Measurements from ENCODE around the gene CSRP2. TPM values are rescaled to one million over a fixed set of nuclear protein-coding genes. Genes with fewer than 3 reads are reported as not detected.

The CSRP2 gene
- total RNA-seq, 1 experiment from 2014 or later: 36.1 TPM

- no peaks in the 10 kb centered on the region for H3K36me3 ChIP-seq (ENCODE audit: control insufficient read depth in 1 of 2, insufficient read depth in 2 of 2, low read length in 2 of 2)
- CTCF ChIA-PET: no interaction called here
- no peaks in the 10 kb centered on the region for H3K9me2 ChIP-seq (ENCODE audit: insufficient read depth)
These were observed 7.1 kb downstream of the CSRP2 start for GRCh38 chr12:76871742-76872141.

More at GRCh38 chr12:76871742-76872141, 7.1 kb downstream of the CSRP2 start:
- Histone ChIP-seq H4K20me1 (ENCODE audit: insufficient read depth) (no peaks in the 10 kb centered on the region), H3K4me3 (replicated peaks in 1 of 2; ENCODE audit: low read depth in 1 of 2, low read length in 2 of 2) (no peak overlapping the region), H2AFZ (ENCODE audit: low read depth, low read length, poor library complexity, severe bottlenecking) (no peak overlapping the region), H3K27ac (ENCODE audit: low read depth, low read length) (no peak overlapping the region), H3K4me2 (ENCODE audit: low read length) (no peak overlapping the region), H3K4me1 (ENCODE audit: control insufficient read depth in 1 of 2, insufficient read depth in 2 of 2, low read length in 2 of 2) (no peaks in the 10 kb centered on the region), H3K27me3 (ENCODE audit: insufficient read depth, low read length) (no peaks in the 10 kb centered on the region), H3K9me3 (ENCODE audit: control insufficient read depth in 1 of 2, insufficient read depth in 1 of 2, low read depth in 1 of 2, low read length in 2 of 2) (no peaks in the 10 kb centered on the region), H3K9ac (ENCODE audit: low read length) (no peak overlapping the region), H3K79me2 (ENCODE audit: insufficient read depth, low read length) (no peaks in the 10 kb centered on the region)
- BruUV-seq (replicated peaks): no TSS peak
- DNase-seq (ENCODE audit: low read depth, low spot score) (no peak), ATAC-seq (no peak)
- TF ChIP-seq SIN3A (IDR thresholded peaks at IDR 0.05; ENCODE audit: low read depth) (no peak), ELF1 (IDR thresholded peaks at IDR 0.05; ENCODE audit: borderline replicate concordance, low read depth) (no peak), YY1 (IDR thresholded peaks at IDR 0.05; ENCODE audit: extremely low read depth, insufficient replicate concordance, low read depth, low read length) (no peak), POLR2A (IDR thresholded peaks at IDR 0.05; ENCODE audit: borderline replicate concordance, extremely low read depth, insufficient read depth, insufficient read length) (no peak), ZNF274 (IDR thresholded peaks at IDR 0.05; ENCODE audit: low read depth, low read length) (no peak), CEBPB (IDR thresholded peaks at IDR 0.05; ENCODE audit: low read depth) (no peak), POLR2AphosphoS5 (IDR thresholded peaks at IDR 0.05; ENCODE audit: low read depth, low read length) (no peak), EGR1 (IDR thresholded peaks at IDR 0.05; ENCODE audit: low read depth) (no peak), FOSL1 (IDR thresholded peaks at IDR 0.05; ENCODE audit: low read depth) (no peak), SP1 (IDR thresholded peaks at IDR 0.05; ENCODE audit: low read depth) (no peak), SRF (IDR thresholded peaks at IDR 0.05; ENCODE audit: low read depth) (no peak), ZFX (IDR thresholded peaks at IDR 0.05) (no peak)
- TF ChIP-seq, protein P1, sequence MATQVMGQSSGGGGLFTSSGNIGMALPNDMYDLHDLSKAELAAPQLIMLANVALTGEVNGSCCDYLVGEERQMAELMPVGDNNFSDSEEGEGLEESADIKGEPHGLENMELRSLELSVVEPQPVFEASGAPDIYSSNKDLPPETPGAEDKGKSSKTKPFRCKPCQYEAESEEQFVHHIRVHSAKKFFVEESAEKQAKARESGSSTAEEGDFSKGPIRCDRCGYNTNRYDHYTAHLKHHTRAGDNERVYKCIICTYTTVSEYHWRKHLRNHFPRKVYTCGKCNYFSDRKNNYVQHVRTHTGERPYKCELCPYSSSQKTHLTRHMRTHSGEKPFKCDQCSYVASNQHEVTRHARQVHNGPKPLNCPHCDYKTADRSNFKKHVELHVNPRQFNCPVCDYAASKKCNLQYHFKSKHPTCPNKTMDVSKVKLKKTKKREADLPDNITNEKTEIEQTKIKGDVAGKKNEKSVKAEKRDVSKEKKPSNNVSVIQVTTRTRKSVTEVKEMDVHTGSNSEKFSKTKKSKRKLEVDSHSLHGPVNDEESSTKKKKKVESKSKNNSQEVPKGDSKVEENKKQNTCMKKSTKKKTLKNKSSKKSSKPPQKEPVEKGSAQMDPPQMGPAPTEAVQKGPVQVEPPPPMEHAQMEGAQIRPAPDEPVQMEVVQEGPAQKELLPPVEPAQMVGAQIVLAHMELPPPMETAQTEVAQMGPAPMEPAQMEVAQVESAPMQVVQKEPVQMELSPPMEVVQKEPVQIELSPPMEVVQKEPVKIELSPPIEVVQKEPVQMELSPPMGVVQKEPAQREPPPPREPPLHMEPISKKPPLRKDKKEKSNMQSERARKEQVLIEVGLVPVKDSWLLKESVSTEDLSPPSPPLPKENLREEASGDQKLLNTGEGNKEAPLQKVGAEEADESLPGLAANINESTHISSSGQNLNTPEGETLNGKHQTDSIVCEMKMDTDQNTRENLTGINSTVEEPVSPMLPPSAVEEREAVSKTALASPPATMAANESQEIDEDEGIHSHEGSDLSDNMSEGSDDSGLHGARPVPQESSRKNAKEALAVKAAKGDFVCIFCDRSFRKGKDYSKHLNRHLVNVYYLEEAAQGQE (IDR thresholded peaks at IDR 0.05; ENCODE audit: low read depth): no peak
- TF ChIP-seq, protein P2, sequence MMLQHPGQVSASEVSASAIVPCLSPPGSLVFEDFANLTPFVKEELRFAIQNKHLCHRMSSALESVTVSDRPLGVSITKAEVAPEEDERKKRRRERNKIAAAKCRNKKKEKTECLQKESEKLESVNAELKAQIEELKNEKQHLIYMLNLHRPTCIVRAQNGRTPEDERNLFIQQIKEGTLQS (IDR thresholded peaks at IDR 0.05): no peak
- intact Hi-C loops (cut with micrococcal nuclease): no loop called here
- POLR2A ChIA-PET: interaction anchor here (0.8 kb wide), 1 partner anchor 8 kb away, joined by 3 read pairs; the partner anchor contains the start of gene CSRP2
- RAD21 ChIA-PET (ENCODE audit: low non-redundant PET in 1 of 2, low total read pairs in 2 of 2, uncharacterized antibody in 2 of 2, unreplicated experiment in 2 of 2): no interaction called here

All from HCT116 (cell line).